GM21367 (cell line): Measurements from ENCODE around the gene RRH.

Experiments
- ATAC-seq: cut with Tn5 transposase; IDR thresholded peaks from one replicate; pipeline ENCODE4 v1.9.1; 2021; ENCODE audit not compliant: unreplicated experiment

RRH gene

GRCh38 chr4:109886303-109886702 is 58.5 kb downstream of the RRH start:
- ATAC-seq: no peak

GRCh38 chr4:109887071-109887470 is 59.3 kb downstream of the RRH start:
- ATAC-seq: no peak

DNA sequence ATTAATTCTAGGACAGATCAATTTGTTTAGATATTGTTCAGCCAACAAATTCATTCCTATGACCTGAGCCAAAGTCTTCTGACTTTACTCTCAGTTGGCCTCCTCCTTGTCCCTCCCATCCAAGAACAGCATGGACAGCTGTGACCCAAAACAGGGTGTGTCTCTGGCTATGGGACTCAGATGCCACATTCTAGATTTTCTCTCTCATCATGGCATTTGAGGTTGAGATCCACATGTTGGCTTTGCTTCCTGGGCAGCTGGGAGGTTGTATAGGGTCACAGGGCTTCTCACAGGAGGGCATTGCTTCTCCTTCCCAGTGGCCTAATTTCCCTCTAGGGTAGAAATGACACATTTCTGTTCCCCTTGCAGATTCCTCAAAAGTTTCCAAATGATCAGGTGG is 62.3 kb downstream of the RRH start:
- no peak for ATAC-seq
